SIG-M5 (cell line): ENCODE data around the gene ZNF618.

Experiments used
- DNase-seq: peaks from one replicate; lab custom pipeline; 2025; lab: John Stamatoyannopoulos, UW

The ZNF618 gene

DNA sequence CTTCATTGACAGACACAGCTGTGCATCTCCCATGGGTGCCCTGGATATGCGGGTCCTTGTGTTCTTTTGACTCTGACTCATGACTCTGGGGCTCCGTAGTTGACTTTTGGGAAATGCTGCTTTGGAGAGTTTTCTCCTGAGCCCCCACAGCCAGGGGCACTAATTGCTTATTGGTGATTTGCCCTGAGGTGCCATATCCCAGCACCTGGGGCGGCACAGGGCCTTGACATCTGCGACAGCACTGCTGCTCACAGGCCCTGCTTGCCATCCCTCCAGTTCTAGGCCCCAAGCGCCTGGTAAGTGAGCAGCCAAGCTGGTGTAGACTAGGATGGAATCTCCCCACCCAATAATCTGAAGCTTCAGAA, 126.9 kb downstream of the ZNF618 start:
- no peak for DNase-seq

DNA sequence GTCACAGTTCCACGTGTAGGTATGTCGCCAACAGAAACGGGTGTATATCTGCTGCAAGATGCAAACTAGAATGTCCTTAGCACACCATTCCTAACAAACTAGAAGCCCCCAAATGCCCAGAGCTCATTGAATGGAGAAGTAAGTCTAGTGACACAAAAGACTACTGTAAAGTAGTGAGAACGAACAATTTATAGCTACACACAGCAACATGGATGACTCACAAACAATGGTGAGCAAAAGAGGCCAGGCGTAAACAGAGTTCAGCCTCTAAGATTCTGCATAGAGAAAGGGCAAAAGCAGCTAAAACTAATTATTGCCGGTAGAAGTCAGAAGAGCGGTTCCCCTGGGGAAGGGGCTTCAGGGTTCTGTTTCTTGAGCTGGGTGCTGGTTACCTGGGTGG, 127.2 kb downstream of the ZNF618 start:
- no peak for DNase-seq

DNA sequence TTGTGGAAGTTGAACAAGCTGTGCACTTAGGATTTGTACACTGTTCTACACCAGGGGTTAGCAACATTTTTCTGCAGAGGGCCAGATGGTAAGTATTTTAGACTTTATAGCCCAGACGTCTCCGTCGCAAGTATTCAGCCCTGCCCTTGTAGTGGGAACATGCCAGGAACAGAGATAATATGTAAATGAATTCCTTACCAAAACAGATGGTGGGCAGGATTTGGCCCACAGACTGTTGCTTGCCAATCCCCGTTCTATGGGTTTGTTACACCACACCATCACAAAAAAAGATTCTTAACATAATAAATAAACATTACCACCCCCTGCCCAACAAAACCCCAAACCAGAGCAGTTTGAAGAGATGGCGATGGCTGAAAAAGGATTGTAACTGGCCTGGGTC, 127.6 kb downstream of the ZNF618 start:
- no peak for DNase-seq

DNA sequence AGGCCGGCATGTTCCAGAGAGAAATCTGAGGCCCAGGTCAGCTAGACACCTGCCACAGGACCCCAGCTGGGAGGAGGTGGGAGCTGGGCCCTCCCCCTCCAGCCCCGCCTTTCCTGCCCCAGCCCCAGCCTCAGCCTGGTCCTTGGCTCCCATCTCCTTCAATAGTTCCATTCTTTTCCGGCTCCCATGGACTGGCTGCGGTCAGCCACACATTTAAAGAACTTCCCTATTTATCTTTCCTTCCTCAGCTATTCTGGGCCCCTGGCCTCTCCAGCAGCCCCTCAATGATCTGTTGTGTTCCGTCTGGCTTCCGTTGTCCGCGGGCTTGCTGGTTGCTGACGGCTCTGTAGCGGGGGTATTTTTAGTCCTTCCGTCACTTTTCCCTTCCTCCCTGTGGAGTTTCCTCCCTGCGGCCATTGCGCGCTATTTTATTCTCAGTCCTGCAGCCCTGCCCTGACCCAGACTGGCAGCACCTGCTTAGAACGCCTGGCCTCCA, 128.2 kb downstream of the ZNF618 start:
- no peak for DNase-seq

DNA sequence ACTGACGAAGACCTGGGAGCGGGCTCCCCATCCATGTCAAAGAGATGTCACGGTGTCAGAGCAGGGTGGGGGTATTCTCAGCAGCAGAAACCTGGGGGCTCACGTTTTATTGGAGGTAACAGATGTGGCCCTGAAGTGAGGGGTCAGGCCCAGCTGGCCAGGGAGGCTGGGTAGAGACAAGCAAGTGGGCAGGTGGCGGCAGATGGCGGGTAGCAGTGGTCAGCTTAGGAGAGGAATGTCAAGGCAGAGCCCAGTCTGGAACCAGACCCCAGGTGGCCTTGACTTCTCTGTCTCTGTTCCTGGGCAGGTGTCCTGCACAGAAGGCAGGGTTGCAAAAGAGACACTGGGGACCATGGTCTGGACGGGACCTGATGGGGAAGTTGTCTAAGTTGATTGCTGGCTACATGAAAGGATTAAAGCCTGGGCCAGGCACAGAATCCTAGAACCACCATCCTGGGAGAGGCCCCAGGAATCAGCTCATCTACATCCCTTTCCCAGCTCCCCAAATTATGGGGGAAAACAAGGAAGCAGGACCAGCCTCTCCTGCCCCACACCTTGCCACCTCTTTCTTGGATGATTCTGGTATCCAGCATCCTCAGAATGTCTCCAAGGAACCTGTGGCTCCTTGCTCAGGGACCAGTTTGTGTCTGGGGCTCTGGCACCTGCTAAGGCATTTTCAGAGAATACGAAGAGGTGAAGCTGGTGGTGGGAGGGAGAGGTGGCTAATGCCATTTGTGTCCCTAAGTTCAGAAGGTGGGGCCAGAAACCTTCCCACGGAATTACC, 129.5 kb downstream of the ZNF618 start:
- no peak for DNase-seq

DNA sequence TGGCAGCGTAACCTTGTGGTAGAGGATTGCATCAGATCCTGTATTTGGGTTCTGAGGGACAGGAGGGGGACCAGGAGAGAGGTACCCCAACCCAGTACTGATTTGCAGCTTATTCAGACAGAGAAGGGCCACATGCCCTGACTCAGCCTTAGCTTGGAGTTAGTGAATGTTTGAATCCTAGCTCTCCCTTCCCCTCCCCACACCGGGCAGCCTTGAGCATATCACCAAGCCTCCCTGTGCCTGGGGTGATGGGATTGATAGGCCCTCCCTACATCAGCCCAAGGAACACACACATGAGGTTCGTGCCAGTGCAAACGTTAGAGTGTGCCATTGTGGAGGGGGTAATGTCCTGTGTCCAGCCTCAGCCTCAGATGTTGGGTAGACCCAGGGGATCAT, 130.0 kb downstream of the ZNF618 start:
- no peak for DNase-seq

DNA sequence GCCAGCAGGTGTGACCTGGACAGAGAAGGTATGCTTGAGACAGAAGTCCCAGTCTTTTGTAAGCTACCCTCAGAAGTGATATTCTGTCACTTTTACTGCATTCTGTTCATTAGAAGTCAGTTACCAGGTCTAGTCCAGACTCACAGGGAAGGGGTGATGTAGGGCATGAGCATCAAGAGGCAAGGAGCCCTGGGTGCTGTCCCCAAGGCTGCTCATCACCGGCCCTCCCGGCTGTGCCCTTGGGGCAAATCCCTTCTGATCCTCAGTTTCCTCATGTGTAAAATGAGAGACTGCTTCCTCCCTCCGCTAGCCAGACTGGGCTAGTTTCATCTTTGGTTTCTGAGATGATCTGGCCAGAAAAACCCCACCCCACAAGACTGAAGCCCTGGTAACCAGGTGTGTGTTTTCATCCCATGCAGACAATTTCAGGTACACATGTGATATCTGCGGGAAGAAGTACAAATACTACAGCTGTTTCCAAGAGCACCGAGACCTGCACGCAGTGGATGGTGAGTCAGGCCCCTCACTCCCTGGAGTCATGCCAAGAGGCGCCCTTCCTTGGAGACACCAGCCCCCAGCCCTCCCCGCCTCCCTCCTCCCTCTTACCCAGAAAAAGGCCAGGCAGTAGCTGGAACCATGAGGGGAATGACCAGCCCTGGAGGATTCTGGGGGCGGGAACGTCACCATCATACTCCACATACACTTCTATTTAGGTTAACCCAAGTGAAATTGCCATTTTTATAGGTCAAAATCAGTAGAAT, 131.0 kb downstream of the ZNF618 start:
- DNase-seq, result no peak

DNA sequence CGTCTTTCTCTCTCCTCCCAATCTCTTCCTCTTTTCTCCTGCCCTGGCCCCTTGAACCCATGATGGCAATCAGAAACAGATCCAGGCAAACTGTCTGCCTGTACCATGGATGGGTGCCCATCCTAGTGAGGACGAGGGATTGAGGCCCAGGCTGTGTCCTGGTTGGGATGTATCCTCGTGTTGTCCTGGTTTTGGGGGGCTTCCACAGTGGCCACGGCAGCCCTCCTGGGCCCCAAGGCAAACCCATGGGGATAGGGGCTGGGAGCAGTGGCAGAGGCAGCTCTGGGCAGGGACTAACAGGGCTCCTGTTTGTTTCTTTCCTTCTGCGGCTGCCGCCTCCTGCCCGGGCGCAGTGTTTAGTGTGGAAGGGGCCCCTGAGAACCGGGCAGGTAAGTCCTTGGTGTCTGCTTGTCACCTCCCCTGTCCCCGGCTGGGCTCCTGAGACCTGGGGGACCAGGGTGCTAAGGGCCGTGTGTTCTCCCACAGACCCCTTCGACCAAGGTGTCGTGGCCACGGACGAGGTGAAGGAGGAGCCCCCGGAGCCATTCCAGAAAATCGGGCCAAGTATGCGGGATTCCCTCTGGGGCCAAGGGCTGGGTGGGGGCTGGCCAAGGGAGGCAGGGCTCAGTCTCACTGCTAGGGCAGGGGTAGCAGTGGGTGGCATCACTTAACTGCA, 132.0 kb downstream of the ZNF618 start:
- DNase-seq, result no peak

DNA sequence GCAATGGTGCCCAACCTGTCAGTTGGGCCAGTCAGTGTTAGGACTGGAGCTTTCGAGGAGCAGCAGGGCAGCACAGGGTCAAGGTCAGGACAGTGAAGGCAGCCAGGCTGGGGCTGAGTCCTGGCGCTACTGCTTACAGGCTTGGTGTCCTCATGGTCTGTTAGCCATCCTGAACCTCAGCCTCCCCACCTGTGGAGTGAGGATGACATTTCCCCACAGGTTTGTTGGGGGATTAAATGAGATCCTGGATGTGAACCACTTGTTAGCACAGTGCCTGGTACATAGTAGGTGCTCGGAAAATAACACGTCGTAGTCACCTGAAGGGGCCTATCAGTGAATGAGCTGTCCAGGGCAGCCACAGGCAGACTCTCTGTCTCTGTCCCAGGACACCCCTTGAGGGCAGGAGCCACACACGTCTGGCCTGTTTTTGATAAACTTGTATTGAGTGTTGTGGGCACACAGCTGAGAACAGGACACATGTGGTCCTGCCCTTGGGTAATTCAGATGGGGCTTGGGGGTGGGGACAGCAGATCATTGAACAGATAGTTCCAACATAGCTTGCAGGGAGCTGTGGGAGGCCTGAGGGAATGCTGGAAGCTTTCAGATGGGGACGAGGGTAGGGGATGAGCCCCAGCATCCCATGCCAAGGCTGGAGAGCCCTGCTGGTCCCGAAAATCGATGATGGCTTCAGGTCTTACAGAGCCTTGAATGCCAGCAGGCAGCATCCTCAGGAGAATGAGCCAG, 132.7 kb downstream of the ZNF618 start:
- DNase-seq, result no peak

DNA sequence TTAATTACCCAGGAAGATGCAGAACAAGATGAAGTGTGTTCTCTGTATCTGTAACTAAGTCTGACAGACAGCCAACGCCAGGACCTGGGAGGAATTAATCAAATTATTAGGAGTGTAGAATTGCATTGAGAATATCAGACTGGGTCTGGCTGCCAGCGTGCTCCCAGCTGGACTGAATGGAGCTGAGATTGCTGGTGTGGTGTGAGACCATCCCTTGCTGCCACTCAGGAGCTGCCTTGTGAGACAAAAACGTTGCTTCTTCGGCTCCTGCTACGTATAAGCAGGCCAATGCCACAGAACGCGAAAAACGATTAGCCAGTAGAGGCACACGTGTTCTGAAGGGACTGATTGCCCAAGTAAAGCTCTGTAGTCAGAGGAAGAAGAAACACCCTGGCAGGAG, 135.2 kb downstream of the ZNF618 start:
- DNase-seq, result no peak

DNA sequence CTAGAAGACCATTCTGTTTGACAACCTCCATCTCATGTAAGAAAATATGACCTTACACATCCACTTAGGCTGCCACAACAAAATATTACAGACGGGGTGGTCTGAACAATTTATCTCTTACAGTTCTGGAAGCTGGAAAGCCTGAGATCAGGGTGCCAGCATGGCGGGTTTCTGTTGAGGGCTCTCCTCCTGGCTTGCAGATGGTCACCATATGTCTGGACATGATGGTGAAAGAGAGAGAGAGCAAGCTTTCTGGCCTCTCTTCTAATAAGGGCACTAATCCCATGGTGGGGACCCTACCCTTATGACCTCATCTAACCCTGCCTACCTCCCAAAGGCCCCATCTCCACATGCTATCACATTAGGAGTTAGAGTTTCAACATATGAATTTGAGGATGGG, 136.0 kb downstream of the ZNF618 start:
- DNase-seq, result no peak

DNA sequence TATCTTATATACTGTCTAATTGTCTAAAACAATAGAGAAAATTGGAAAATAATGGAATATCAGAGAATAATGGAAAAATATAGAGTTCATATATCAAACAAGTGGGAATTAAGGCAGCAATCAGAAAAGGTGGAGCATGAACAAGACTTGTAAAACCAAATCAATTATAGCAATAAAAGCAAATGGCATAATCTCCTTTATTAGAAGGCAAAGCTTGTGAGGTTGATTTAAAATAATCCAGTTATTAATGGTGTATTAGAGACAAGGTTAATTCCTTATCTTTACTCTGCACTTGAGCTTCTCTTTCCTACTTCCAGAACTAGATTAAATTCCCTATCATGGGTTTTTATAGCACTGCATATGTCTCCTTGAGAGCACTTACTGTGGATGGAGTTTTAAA, 137.9 kb downstream of the ZNF618 start:
- no peak for DNase-seq

DNA sequence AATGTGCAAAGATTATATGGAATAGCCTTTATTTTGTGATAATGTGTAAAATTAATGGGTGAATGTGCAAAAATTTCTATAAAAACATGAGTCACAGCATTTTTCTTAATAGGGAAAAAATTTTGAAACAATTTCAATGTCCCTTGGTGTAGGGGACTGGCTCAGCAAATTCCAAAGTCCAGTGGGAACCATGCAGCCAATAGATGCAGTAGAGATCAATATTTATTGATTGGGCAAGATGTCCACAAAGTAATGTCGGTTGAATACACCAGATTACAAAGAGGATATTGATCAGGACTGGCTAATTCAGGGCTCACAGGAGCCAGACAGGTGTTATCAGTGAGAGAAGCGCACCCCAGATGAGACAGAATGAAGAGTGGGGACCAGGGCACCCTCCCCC, 139.5 kb downstream of the ZNF618 start:
- DNase-seq, result no peak

DNA sequence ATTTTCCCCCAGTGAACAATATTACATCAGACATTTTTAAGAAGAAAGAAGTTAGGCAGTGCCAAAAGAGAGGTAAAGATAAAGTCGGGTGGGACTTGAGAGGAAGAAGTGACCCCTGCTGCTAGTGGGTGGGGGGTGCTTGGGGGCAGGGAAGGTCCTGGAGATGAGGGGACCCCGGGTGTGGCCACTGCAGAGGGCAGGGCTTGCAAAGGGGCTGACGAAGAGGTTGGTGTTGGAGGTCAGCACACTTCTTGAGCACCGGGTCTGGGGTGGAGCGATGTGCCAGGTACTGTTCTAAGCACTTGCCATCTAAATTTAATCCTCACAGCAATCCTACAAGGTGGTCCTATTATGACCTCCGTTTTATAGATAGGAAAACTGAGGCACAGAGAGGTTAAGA, 140.0 kb downstream of the ZNF618 start:
- DNase-seq, result no peak

DNA sequence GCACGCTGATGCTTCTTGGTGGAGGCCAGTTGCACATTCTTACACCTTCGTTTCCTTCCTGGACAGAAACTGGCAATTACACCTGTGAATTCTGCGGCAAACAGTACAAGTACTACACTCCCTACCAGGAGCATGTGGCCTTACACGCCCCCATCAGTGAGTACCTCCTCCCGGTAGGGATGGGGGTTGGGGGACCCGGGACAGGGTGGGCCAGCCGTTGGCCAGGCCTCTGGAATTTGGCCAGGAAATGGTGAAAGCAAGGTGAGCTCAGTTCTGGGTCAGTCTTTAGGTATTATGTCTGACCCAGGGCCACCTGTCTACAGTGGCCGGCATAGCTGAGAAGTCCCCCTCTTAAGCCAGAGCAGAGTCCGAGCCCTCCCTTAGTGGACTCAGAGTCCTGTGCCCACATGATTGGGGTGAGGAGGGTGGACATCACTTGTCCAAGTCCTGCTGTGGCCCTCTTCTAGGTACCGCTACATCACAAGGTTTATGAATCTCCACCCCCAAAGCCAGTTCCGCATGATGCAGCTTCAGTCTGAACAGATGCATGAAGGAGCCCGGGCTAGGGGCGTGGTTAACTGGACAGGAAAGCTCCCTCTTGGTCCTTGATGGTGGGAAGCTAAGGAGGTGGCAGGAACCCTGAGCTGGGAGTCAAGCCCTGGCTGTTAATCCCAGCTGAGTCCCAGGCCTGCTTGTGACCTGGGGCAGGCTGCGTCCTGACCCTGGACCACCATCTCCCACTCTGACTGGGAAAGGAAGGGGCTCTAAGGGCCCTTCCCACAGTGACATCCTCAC, 140.7 kb downstream of the ZNF618 start:
- no peak for DNase-seq

DNA sequence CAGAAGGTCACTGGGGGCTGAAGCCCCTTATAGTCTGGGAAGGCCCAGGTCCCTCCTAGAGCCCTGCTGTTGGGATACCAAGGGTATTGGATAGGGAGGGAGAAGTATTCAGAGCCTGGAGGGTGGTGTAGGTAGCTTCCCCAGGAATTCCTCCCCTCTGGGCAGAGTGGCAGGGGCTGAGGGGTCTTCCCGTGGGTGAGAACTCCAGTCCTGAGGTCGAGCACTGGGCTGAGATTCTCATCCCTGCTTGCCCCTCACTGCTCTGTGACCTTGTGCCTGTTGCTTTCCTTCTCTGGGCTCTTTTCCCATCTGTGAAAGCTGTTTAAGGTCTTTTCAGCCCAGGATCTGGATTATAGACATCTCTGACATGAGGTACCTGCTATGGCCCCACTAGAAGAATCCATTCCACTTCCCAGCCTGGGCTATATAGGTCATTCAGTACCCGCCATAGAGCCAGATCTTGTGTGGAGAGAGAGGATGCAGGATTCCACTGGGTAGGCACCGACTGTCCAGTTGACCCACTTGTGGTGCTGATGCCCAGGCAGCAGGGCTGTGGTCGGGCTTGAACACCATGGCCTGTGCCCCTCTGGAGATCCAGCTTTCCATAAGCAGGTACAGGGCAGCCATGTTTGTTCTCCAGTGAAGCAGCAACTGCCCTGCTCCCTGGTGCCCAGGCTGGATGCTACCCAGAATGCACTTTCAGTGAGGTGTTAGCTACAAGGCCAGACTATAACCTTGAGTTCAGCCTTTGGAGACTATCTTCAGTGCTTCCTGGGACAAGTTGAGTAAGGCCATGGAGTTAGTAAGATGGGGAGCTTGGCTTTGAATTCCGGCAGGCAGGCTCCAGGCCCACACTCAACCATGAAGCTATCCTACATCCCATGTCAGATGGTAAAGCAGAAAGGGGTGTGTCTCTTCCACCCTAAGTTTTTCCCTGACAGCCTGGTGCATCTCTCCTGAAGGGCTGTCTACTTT, 141.9 kb downstream of the ZNF618 start:
- DNase-seq, result no peak

DNA sequence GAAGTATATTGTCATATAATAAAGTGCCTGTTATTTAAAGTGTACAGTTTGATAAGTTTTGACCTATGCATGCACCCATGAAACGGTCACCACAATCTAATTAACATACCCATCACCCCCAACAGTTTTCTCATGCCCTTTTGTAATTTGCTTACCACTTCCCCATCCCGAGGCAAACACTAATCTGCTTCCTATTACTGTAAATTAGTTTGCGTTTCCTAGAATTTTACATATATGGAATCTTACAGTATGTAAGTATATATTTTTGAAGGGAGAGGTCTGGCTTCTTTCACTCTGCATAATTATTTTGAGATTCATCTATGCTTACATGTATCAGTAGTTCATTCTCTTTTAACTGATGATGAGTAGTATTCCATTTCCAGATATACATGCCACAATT, 145.5 kb downstream of the ZNF618 start:
- DNase-seq, result no peak

DNA sequence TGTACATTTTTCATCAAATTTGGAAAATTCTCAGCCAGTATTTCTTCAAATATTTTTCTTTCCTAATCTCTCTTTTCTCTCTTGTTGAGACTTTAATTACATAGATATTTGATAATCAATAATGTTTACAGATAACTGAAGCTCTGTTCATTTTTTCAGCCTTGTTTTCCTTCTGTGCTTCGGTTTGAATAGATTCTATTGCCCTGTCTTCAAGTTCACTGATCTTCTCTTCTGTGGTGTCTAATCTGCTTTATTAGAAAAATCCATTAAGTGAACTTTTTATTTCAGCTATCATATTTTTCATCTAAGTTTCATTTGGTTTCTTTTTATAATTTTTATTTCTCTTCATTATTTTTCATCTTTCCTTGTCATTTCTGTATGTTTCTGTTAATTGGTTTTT, 147.9 kb downstream of the ZNF618 start:
- no peak for DNase-seq

DNA sequence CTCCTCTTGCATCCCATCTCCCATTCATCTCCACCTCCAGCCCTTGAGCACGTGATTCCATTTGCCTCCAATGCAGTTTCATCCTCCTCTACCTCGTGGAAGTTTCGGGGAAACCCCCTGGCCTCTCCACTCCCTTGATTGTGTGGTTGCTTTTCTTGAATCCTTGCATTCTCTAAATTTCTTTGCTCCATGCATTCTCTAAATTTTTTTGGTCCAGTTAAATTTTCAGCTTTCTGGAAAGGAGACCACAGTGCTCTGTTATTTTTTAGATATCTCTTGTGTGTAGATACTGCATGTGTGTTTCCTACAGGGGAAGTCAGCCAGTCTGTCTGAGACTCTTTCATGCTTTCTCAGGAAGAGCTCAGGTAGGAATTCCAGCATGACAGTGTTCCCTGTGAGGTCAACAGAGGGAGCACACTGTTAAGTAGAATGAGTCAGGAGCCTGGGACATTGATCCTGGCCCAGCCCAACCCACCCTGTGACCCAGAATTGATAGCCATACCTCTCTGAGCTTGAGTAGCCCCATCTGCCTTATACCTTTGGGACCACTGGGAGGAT, 149.2 kb downstream of the ZNF618 start:
- DNase-seq, result no peak

DNA sequence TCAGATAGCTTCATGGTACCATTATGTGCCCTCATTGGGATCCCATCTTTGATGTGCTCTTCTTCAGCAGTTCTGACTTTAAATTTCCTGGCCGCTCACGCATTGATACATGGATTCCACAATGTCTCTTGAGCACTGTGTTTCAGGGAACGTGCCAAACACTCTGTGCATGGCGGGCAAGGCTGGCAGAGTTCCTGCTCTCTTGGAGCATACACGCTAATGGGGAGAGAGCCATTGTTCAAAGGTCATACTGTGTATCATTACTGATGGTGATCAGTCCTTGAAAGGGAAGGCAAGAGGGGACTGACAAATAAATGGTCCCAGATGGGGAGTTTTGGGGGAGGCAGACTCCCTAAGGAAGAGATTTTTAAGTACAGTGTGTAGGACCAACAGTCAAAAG, 149.7 kb downstream of the ZNF618 start:
- no peak for DNase-seq
